Astrocyte (in vitro differentiated cells and primary cell): Measurements from ENCODE around the gene SPHK2.

Experiments used
- EZH2 ChIP-seq: IDR thresholded peaks from 2 replicates; pipeline ENCODE4 v1.6.1; 2012; ENCODE audit warnings: mild to moderate bottlenecking, low read length, inconsistent platforms; ENCODE audit not compliant: insufficient read depth
- TF ChIP-seq, protein P1 (sequence below): IDR thresholded peaks from 2 replicates; pipeline ENCODE4 v1.5.1; 2011; ENCODE audit warnings: low read depth, mild to moderate bottlenecking, inconsistent platforms, low read length, moderate library complexity; ENCODE audit not compliant: insufficient read depth

GRCh38 chr19:48674216-48674809 is 55.0 kb downstream of the SPHK2 start:
- TF ChIP-seq, protein P1, sequence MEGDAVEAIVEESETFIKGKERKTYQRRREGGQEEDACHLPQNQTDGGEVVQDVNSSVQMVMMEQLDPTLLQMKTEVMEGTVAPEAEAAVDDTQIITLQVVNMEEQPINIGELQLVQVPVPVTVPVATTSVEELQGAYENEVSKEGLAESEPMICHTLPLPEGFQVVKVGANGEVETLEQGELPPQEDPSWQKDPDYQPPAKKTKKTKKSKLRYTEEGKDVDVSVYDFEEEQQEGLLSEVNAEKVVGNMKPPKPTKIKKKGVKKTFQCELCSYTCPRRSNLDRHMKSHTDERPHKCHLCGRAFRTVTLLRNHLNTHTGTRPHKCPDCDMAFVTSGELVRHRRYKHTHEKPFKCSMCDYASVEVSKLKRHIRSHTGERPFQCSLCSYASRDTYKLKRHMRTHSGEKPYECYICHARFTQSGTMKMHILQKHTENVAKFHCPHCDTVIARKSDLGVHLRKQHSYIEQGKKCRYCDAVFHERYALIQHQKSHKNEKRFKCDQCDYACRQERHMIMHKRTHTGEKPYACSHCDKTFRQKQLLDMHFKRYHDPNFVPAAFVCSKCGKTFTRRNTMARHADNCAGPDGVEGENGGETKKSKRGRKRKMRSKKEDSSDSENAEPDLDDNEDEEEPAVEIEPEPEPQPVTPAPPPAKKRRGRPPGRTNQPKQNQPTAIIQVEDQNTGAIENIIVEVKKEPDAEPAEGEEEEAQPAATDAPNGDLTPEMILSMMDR: no peak
- no peak for TF ChIP-seq EZH2
